Measurements from ENCODE around the gene OPRM1.

DNA sequence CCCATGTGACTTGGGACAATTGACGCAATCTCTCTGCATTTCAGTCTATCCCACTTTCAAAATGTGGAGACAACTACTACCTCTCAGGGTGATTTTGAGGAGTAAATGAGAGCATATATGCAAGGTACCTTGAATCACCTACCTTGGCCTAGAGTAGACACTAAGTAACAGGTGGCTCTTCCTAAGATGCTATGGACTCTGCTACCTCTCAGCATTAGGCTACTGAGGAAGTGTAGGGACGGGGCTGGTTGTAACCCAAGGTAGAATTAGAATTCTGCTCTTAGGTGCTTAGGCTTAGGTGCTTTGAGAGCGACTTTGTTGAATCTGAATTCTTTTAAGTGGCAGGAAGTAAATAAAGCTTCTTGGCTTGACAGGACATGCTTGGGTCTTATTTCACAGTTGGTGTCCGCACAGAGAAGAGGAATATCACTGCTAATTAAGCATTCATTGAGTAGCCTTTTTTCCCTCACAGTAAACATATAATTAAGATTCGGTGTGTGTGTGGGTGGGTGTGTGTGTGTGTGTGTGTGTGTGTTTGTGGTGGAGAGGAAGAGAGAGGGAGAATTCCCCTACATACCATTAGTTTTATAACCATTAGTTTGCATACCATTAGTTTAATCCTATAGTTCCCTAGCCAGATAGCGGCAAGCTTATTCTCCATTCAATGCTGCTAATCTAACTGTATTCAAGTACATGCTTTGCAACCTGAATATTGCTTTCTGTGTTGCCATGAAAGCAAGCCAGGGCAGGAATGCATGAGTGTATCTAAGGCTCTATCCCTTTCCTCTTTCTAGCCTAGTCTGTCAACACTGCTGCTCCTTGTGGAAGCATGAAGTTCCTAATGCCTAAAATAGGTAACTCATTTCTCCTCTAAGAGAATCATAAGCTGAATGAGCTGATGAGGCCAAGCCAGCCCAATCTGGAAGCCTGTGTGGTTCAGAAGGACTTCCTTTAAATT, 205.0 kb downstream of the OPRM1 start:
- TF ChIP-seq, protein P1, sequence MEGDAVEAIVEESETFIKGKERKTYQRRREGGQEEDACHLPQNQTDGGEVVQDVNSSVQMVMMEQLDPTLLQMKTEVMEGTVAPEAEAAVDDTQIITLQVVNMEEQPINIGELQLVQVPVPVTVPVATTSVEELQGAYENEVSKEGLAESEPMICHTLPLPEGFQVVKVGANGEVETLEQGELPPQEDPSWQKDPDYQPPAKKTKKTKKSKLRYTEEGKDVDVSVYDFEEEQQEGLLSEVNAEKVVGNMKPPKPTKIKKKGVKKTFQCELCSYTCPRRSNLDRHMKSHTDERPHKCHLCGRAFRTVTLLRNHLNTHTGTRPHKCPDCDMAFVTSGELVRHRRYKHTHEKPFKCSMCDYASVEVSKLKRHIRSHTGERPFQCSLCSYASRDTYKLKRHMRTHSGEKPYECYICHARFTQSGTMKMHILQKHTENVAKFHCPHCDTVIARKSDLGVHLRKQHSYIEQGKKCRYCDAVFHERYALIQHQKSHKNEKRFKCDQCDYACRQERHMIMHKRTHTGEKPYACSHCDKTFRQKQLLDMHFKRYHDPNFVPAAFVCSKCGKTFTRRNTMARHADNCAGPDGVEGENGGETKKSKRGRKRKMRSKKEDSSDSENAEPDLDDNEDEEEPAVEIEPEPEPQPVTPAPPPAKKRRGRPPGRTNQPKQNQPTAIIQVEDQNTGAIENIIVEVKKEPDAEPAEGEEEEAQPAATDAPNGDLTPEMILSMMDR (IDR thresholded peaks at IDR 0.05), result no peak
- no peak for TF ChIP-seq POLR2A (IDR thresholded peaks at IDR 0.05)
